ENCODE measurements around the gene C1D.

GRCh38 chr2:68093634-68094033, 30.8 kb upstream of the C1D start:
- TF ChIP-seq POLR2AphosphoS5 (IDR thresholded peaks at IDR 0.05; ENCODE audit: low read depth, low read length) (no peak), SIN3A (IDR thresholded peaks at IDR 0.05; ENCODE audit: borderline replicate concordance, insufficient read depth, low read length) (no peak), REST (IDR thresholded peaks at IDR 0.05; ENCODE audit: insufficient read depth in 1 of 2, low read depth in 2 of 2, low read length in 2 of 2) (no peak)
